ENCODE results near the gene BRF1.

DNA sequence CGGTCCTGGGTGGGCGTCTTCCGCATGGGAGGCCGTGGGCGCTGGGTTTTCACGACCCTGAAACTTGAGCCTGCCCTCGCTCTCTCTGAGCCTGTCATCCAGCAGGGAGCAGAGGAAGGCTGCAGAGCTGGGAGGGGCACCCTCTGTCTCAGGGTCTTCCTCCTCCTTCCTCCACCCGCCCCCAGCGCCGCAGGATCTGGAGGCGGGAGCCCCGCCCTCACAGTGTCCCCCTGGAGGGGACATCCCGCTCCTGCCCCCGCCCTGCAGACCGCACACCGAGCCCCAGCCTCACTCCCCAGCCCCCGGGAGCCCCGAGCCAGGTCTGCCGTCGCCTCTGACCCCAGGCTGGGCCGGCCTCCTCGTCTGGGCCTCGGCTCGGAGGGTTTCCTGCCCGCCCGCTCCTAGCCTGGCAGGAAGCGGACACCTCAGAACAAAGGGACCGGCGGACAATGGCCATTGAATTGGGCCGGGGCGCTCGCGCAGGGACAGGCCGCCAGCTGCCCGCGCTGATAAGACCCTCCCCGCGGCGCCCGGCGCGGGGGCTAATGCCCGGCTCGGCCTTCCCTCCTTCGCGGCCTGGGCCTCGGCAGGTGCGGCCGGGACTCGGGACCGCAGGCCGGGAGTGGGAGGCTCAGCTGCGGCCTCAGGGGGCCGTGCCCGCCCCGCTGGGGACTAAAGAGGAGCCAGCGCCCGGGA, 104.4 kb downstream of the BRF1 start:
- TF ChIP-seq GTF2F1 (IDR thresholded peaks at IDR 0.05; ENCODE audit: borderline replicate concordance, low read depth, low read length) (no peak), NRF1 (IDR thresholded peaks at IDR 0.05; ENCODE audit: low read depth, low read length) (no peak), TEAD4 (IDR thresholded peaks at IDR 0.05; ENCODE audit: low read depth, low read length) (no peak), KDM1A (IDR thresholded peaks at IDR 0.05; ENCODE audit: borderline replicate concordance, low read length) (no peak)
- TF ChIP-seq, protein P1, sequence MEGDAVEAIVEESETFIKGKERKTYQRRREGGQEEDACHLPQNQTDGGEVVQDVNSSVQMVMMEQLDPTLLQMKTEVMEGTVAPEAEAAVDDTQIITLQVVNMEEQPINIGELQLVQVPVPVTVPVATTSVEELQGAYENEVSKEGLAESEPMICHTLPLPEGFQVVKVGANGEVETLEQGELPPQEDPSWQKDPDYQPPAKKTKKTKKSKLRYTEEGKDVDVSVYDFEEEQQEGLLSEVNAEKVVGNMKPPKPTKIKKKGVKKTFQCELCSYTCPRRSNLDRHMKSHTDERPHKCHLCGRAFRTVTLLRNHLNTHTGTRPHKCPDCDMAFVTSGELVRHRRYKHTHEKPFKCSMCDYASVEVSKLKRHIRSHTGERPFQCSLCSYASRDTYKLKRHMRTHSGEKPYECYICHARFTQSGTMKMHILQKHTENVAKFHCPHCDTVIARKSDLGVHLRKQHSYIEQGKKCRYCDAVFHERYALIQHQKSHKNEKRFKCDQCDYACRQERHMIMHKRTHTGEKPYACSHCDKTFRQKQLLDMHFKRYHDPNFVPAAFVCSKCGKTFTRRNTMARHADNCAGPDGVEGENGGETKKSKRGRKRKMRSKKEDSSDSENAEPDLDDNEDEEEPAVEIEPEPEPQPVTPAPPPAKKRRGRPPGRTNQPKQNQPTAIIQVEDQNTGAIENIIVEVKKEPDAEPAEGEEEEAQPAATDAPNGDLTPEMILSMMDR (IDR thresholded peaks at IDR 0.05; ENCODE audit: control extremely low read depth in 1 of 3, insufficient read depth in 1 of 3, low read depth in 1 of 3, low read length in 3 of 3) = no peak
